Renal cortex interstitium (tissue), 11 donors: ENCODE measurements around the gene CXCR5. TPM values are rescaled to one million over a fixed set of nuclear protein-coding genes. Genes with fewer than 3 reads are reported as not detected.

Experiments
- DNase-seq, 11 donors: peaks; one replicate each; pipeline ENCODE4 v3.0.0-alpha.2; 2013; ENCODE audit warnings: low read depth in 9 of 11, low spot score in 4 of 11; ENCODE audit errors: extremely low read depth in 1 of 11
- polyA plus RNA-seq, 3 donors: library from polyadenylated mRNA; unstranded; fragments of 120-200 nt; gene quantifications; one replicate each; pipeline ENCODE4 v1.2.1, GENCODE V29; 2013; ENCODE audit not compliant: insufficient read length in 3 of 3

The CXCR5 gene
- polyA plus RNA-seq, 3 donors = not detected

GRCh38 chr11:118894192-118894591 lies 10.5 kb downstream of the CXCR5 start:
- DNase-seq = no peak

- DNase-seq = no peak
Measured at GRCh38 chr11:118895093-118896039, 11.7 kb downstream of the CXCR5 start.

- no peak for DNase-seq
Measured at GRCh38 chr11:118896472-118896913, 12.8 kb downstream of the CXCR5 start.

GRCh38 chr11:118896921-118897591 lies 13.4 kb downstream of the CXCR5 start:
- no peak for DNase-seq

DNA sequence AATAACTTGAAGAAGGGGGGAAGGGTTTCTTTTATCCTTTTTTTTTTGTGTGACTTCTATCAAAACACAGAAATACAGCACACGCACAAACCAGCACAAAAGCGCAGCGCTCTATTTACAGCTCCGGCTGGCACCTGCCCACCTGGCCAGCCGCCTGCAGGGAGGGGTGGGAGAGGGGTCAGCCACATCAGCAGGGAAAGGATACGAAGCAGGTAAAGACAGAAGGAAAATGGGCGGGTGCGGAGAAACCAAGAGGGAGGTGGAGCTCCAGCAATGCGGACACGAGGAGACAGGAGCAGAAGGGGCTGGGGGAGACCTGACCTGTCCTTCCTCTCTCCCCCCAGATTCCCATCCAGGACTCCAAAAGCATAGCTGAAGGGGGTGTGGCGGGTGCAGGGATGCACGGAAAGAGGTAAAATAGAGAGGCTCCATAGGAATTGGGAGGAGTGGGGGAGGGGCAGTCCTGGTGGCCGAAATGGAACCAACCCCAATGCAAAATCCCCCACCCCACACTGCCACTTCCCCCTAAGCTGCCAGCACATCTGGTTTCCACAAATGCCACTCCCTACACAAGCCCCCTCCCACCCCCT lies 14.1 kb downstream of the CXCR5 start:
- DNase-seq = no peak

DNA sequence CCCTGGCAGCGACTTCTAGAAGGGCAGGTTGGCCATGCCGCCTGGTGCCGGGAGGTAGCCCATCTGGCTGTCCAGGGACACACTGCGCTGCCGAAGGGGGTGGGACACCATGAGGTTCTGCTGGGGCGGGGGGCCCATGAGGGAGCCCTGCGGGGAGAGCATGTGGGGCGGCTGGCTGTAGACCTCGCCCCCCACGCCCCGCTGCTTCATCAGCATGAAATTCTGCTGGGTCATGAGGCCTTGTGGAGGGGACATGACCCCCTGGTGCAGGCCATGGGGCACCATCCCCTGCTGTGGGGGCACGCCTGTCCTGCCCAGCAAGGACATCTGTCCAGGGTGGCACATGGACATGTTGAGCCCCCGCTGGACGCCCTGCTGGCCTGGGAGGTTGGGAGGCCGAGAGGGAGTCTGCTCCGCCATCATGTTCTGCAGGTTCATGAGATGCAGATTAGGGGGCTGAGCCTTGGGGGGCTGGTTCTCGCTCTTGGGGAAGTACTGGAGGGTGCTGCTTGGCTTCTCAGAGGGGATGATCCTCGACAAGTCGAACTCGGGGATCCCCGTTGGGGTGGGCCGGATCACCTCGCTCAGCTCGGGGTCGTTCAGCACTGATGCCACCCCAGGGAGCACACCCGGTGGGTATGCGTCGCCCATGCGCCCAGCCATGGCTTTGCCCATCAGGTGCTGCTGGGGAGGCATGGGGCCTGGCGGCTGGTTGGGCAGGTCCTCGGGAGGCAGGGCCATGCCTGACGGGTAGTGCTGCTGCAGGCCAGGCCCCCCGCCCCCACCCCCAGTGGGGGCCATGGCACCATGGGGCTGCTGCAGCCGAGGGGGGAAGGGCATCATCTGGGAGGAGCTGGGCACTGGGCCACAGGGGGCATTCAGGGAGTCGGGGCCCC lies 15.0 kb downstream of the CXCR5 start:
- no peak for DNase-seq

GRCh38 chr11:118899296-118899688 lies 15.6 kb downstream of the CXCR5 start:
- DNase-seq = no peak

GRCh38 chr11:118899706-118900360 lies 16.1 kb downstream of the CXCR5 start:
- DNase-seq = no peak

DNA sequence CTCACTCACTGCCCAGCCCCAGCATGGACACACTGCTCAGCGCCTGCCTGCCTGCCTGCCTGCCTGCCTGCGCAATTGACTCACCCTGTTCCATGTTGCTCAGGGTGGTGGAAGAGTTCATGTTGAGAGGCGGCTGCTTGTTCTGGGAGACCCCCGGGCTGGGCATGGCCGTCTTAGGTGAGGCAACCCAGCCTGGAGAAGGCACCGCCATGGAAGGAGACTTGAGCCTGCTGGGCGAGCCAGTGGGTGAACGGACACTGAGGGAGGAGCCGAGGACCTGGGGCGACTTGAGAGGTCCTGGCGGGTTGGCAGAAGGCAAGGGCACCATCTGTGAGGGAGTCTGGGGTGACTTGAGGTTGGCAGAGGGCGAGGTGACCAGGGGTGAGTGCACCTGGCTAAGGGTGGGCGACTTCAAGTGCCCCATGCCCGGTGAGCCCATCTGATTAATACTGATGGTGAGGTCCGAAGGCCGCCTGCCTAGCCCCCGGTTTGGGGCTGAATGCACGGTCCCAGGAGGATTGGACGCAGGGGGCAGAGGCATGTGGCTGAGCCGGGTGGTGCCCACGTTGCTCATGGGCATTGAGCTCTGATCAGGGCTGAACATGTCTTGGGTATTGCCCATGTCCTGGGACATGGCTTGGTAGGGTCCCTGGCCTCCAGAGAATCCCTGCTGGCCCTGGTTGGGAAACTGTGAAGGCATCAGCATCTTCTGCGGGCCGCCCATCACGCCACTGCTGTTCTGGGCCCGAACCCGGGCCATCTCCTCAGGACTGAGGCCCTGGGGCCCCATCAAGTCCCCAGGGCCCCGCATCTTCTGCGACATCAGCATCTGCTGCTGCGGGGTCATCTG lies 17.1 kb downstream of the CXCR5 start:
- no peak for DNase-seq

DNA sequence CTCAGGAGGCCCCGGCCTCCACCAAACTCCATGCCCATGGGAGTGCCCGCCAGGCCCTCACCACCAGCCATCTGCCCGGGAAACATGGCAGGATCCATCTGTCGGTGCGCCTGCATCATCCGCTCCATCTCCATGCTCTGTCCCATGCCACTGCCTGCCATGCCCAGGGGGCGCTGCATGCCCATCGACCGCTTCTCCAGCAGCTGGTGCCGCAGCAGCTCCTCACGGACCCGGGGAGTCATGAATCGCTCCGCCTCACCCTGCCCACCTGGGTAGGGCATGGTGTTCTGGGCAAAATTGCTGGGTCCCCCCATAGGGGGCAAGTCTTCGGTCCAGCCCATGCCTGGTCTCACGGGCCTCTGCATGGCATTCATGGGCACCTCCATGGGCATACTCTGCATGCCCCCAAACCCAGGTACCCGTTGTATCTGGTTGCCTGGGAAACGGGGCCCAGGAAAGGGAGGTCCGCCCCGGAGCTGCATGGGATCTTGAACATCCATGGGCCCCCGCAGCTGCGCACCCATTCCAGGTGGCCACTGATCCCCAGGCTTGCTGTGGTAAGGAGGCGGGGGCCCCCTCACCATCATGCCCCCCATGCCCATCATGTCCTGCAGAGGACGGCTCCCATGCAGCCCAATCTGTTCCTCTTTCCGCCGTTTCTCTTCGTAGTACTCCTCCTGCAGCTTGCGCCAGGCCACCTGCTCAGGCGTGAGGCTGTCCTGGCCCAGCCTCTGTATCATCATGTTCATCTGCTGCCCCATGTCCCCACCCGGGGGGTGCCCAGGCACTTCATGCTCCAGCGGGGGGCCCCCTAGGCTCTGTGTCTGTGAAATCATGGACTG lies 18.0 kb downstream of the CXCR5 start:
- DNase-seq = no peak

- DNase-seq = no peak
Measured at GRCh38 chr11:118902336-118903203, 18.9 kb downstream of the CXCR5 start.

- no peak for DNase-seq
Measured at GRCh38 chr11:118903204-118904015, 19.7 kb downstream of the CXCR5 start.

GRCh38 chr11:118907051-118908042 lies 23.7 kb downstream of the CXCR5 start:
- peak in 2 of 11 donors; percentile 80 for DNase-seq

- DNase-seq = no peak
Measured at GRCh38 chr11:118908264-118908663, 24.6 kb downstream of the CXCR5 start.
